ENCODE results near the gene TDRD12. TPM values are rescaled to one million over a fixed set of nuclear protein-coding genes. Genes with fewer than 3 reads are reported as not detected.
A peak's percentile ranks its signal among the peaks of the same experiment; 100 is the strongest.

TDRD12 gene
- polyA plus RNA-seq, 1 donor = 0.28 TPM

DNA sequence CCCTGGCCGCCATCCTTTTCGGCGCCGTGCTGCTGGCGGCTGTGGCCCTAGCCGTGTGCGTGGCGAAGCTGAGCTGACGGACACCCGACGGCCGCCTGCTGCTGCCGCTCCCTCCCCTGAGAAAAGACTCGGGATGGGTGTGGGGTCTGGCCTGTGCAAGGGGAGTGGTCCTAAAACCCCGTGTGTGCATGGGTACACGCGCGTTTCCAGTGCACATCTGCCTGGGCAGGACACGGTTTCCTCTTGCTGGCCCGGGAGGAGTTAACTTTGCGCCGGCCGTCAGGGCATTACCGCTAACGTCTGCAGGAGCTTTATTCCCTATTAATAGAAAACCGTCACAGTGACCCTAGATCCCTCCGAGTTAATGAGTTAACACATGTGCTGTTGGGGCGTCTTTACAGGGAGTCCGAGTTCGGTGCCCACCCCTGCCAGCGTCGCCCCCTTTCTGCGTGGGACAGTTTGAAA is 42.6 kb upstream of the TDRD12 start:
- no CpG with 5 or more reads among the region's 33 CpGs for WGBS (ENCODE audit: insufficient coverage, low lambda C conversion rate)
- Histone ChIP-seq H3K4me1 (ENCODE audit: control insufficient read depth, insufficient read depth, low read length) (peaks cover 9% of the 10 kb centered on the region), H3K27me3 (ENCODE audit: control insufficient read depth, insufficient read depth, low read length) (peaks cover 34% of the 10 kb centered on the region), H3K36me3 (ENCODE audit: control insufficient read depth, insufficient read depth, low read length) (no peaks in the 10 kb centered on the region), H3K27ac (ENCODE audit: low read length) (no peak overlapping the region), H3K9me3 (ENCODE audit: control insufficient read depth, low read depth, low read length) (peaks cover 12% of the 10 kb centered on the region), H3K4me3 (ENCODE audit: low read length) (no peak overlapping the region)
- peak in 1 of 2 donors; percentile 23 for DNase-seq

DNA sequence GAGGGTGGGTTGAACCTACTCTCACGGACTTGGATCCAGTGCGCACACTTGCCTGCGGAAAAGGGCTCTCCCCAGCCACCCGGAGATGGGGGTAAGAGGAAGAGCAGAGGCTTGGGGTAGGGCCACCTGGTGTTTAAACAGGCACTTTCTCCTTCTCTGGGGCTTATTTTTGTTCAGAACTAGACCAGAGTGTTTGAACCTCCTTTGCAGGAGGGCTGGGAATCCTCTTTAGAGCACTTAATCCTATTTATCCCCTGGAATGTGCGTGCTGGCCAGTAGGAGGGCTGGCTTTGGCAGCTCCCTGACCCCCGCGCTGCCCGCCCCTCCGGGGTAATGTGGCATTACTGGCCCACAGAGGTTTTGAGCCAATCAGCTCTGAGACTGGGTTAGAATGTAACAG is 41.9 kb upstream of the TDRD12 start:
- WGBS (ENCODE audit: insufficient coverage, low lambda C conversion rate) = no CpG with 5 or more reads among the region's 9 CpGs
- no peak overlapping the region for H3K4me3 ChIP-seq (ENCODE audit: low read length)
- H3K27ac ChIP-seq (ENCODE audit: low read length) = no peak overlapping the region
- H3K9me3 ChIP-seq (ENCODE audit: control insufficient read depth, low read depth, low read length) = peaks cover 12% of the 10 kb centered on the region
- H3K36me3 ChIP-seq (ENCODE audit: control insufficient read depth, insufficient read depth, low read length) = no peaks in the 10 kb centered on the region
- H3K27me3 ChIP-seq (ENCODE audit: control insufficient read depth, insufficient read depth, low read length) = peaks cover 34% of the 10 kb centered on the region
- H3K4me1 ChIP-seq (ENCODE audit: control insufficient read depth, insufficient read depth, low read length) = peaks cover 9% of the 10 kb centered on the region
- no peak for DNase-seq

DNA sequence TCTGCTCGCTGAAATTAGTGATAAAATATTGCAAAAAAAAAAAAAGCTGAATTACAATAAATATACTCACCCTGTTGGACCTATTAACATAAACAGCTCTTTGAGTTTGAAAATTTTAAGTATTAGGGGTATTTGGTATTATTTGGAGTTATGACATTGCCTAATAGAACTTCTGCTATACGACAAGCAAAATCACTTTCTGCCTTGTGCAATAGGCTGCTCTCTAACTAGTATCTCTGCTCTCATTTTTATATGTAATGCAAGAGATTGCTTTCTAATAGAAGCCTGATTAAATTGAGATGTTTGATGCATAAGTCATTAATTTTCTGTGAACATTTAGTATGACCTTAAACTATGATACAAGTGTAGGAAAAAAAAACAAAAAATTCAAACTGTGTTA is 38.6 kb upstream of the TDRD12 start:
- peaks cover 2% of the 10 kb centered on the region for H3K4me1 ChIP-seq (ENCODE audit: control insufficient read depth, insufficient read depth, low read length)
- peaks cover 7% of the 10 kb centered on the region for H3K9me3 ChIP-seq (ENCODE audit: control insufficient read depth, low read depth, low read length)
- peaks cover 27% of the 10 kb centered on the region for H3K27me3 ChIP-seq (ENCODE audit: control insufficient read depth, insufficient read depth, low read length)
- no peak overlapping the region for H3K27ac ChIP-seq (ENCODE audit: low read length)
- no CpG with 5 or more reads among the region's 2 CpGs for WGBS (ENCODE audit: insufficient coverage, low lambda C conversion rate)
- H3K4me3 ChIP-seq (ENCODE audit: low read length) = no peak overlapping the region
- H3K36me3 ChIP-seq (ENCODE audit: control insufficient read depth, insufficient read depth, low read length) = no peaks in the 10 kb centered on the region
- DNase-seq = no peak

DNA sequence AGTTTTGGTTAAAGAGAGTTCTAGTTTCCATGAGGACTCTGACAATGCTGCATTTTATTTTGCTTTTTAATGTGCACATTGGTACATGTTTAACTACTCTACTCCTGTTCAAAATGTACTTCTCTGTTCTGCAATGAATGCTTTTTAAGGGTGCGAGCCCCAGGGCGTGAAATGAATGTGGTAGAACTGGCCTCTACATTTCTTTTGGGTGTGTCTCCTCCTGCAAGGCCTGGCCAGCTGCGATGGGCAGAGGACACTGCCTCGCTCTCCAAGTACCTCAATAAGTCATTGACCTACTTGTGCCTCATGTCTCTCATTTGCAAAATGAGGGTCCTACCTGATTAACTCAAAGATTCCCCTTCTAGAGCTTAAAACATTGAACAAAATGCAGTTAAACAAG is 37.2 kb upstream of the TDRD12 start:
- Histone ChIP-seq H3K4me3 (ENCODE audit: low read length) (no peak overlapping the region), H3K27ac (ENCODE audit: low read length) (no peak overlapping the region), H3K27me3 (ENCODE audit: control insufficient read depth, insufficient read depth, low read length) (peaks cover 14% of the 10 kb centered on the region), H3K4me1 (ENCODE audit: control insufficient read depth, insufficient read depth, low read length) (no peaks in the 10 kb centered on the region), H3K9me3 (ENCODE audit: control insufficient read depth, low read depth, low read length) (no peaks in the 10 kb centered on the region), H3K36me3 (ENCODE audit: control insufficient read depth, insufficient read depth, low read length) (no peaks in the 10 kb centered on the region)
- DNase-seq = no peak
- no CpG with 5 or more reads among the region's 4 CpGs for WGBS (ENCODE audit: insufficient coverage, low lambda C conversion rate)

DNA sequence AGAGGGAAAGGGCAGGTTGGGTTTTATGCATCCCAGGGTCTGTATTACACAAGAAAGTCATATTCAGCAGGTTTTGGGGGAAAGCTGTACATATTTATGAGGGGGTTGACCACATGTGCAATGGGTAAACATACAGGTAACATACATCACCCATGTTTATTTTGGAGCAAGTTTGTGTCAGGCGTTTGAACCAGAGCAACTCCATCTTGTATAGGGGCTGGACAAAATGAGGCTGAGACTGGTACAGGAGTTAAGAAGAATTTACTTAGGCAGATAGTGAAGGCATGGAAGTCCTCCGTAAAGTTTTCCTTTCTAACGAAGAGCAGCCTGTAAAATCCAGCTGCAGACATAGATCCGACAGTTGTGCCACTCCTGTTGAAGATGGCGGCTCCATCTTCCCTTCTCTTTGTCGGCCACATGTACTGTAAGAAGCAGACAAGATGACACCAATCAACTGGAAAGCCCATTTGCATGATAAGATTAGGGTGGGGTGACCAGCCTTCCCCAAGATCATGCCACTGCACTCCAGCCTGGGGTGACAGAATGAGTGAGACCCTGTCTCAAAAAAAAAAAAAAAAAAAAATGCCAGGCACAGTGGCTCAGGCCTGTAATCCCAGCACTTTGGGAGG is 32.6 kb upstream of the TDRD12 start:
- H3K9me3 ChIP-seq (ENCODE audit: control insufficient read depth, low read depth, low read length) = no peaks in the 10 kb centered on the region
- H3K27ac ChIP-seq (ENCODE audit: low read length) = no peak overlapping the region
- peaks cover 8% of the 10 kb centered on the region for H3K4me1 ChIP-seq (ENCODE audit: control insufficient read depth, insufficient read depth, low read length)
- H3K4me3 ChIP-seq (ENCODE audit: low read length) = no peak overlapping the region
- H3K27me3 ChIP-seq (ENCODE audit: control insufficient read depth, insufficient read depth, low read length) = no peaks in the 10 kb centered on the region
- no CpG with 5 or more reads among the region's 6 CpGs for WGBS (ENCODE audit: insufficient coverage, low lambda C conversion rate)
- H3K36me3 ChIP-seq (ENCODE audit: control insufficient read depth, insufficient read depth, low read length) = no peaks in the 10 kb centered on the region
- no peak for DNase-seq

DNA sequence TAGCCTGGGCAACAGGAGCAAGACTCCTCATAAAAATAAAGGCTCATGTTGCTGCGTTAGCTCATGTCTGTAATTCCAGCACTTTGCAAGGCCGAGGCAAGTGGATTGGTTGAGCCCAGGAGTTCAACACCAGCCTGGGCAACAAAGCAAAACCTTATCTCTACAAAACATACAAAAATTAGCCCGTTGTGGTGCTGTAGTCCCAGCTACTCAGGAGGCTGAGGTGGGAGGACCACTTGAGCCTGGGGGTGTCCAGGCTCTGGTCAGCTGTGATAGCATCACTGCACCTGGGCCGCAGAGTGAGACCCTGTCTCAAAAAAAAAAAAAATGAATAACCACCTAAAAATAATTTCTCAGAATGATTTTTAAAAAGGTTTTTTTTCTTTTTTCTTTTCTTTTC is 31.9 kb upstream of the TDRD12 start:
- H3K27ac ChIP-seq (ENCODE audit: low read length) = no peak overlapping the region
- peaks cover 4% of the 10 kb centered on the region for H3K9me3 ChIP-seq (ENCODE audit: control insufficient read depth, low read depth, low read length)
- peaks cover 8% of the 10 kb centered on the region for H3K4me1 ChIP-seq (ENCODE audit: control insufficient read depth, insufficient read depth, low read length)
- H3K36me3 ChIP-seq (ENCODE audit: control insufficient read depth, insufficient read depth, low read length) = no peaks in the 10 kb centered on the region
- WGBS (ENCODE audit: insufficient coverage, low lambda C conversion rate) = no CpG with 5 or more reads among the region's 4 CpGs
- no peak overlapping the region for H3K4me3 ChIP-seq (ENCODE audit: low read length)
- no peaks in the 10 kb centered on the region for H3K27me3 ChIP-seq (ENCODE audit: control insufficient read depth, insufficient read depth, low read length)
- no peak for DNase-seq

DNA sequence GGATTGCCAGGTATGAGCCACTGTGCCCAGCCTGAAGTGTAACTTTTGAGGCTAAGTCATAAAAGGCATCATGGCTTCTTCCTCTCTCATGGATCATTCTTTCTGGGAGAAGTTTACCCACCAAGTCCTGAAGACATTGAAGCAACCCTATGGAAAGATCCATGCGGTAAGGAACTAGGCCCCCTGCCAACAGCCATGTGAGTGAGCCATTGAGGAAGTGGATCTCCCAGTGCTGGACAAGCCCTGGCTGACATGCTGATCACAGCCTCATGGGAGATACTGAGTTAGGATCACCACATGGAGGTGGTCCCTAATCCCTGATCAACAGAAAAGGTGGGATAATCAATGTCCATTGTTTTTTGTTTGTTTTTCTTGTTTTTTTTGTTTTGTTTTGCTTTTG is 31.3 kb upstream of the TDRD12 start:
- Histone ChIP-seq H3K4me1 (ENCODE audit: control insufficient read depth, insufficient read depth, low read length) (peaks cover 13% of the 10 kb centered on the region), H3K27me3 (ENCODE audit: control insufficient read depth, insufficient read depth, low read length) (no peaks in the 10 kb centered on the region), H3K9me3 (ENCODE audit: control insufficient read depth, low read depth, low read length) (peaks cover 4% of the 10 kb centered on the region), H3K4me3 (ENCODE audit: low read length) (no peak overlapping the region), H3K27ac (ENCODE audit: low read length) (no peak overlapping the region), H3K36me3 (ENCODE audit: control insufficient read depth, insufficient read depth, low read length) (no peaks in the 10 kb centered on the region)
- no CpG with 5 or more reads among the region's 1 CpG for WGBS (ENCODE audit: insufficient coverage, low lambda C conversion rate)
- no peak for DNase-seq

DNA sequence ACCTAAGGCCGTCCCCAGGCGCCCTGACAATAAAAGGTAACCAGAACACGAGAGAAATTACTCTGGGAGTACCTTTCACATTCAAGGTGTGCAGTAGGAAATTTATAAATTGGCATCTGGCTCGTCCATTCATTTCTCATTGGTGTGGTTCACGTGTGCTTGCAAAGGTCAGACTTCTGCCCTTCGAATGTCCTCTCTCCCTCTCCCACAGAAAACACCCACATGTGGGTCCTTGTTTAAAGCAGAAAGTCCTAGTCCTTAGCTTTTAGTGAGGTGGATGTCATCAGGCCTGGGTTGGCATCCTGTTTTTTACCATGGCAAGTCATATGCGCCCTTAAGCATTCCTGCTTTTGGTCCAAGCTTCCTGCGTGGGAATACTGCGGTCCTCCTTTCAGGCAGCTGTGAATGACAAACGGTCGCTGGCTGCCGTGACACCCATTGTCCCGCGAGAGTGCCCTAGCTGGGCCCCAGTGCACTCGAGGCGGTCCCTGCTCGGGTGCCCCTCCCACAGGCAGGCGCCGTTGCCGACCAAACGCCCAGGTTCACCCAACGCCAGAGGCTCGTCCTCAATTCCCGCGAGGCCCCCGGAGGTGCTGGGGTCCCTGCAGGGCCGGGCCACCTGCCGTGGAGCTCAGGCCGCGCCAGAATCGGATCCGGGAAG is 28.1 kb upstream of the TDRD12 start, which contains the start of gene NUDT19:
NUDT19 (plus strand) TSS at position 531 of the 661 bp plus-strand sequence. CDS start 140 bp downstream, outside the sequence.
- DNase-seq = peak; percentile 81 to 93
- Histone ChIP-seq H3K9me3 (ENCODE audit: control insufficient read depth, low read depth, low read length) (peaks cover 4% of the 10 kb centered on the region), H3K36me3 (ENCODE audit: control insufficient read depth, insufficient read depth, low read length) (no peaks in the 10 kb centered on the region), H3K4me3 (ENCODE audit: low read length) (peak within 1 kb of the TSS; percentile 50), H3K27me3 (ENCODE audit: control insufficient read depth, insufficient read depth, low read length) (no peaks in the 10 kb centered on the region), H3K27ac (ENCODE audit: low read length) (peak within 1 kb of the TSS; percentile 60), H3K4me1 (ENCODE audit: control insufficient read depth, insufficient read depth, low read length) (peaks cover 21% of the 10 kb centered on the region)
- WGBS (ENCODE audit: insufficient coverage, low lambda C conversion rate) = no CpG with 5 or more reads among the region's 32 CpGs

DNA sequence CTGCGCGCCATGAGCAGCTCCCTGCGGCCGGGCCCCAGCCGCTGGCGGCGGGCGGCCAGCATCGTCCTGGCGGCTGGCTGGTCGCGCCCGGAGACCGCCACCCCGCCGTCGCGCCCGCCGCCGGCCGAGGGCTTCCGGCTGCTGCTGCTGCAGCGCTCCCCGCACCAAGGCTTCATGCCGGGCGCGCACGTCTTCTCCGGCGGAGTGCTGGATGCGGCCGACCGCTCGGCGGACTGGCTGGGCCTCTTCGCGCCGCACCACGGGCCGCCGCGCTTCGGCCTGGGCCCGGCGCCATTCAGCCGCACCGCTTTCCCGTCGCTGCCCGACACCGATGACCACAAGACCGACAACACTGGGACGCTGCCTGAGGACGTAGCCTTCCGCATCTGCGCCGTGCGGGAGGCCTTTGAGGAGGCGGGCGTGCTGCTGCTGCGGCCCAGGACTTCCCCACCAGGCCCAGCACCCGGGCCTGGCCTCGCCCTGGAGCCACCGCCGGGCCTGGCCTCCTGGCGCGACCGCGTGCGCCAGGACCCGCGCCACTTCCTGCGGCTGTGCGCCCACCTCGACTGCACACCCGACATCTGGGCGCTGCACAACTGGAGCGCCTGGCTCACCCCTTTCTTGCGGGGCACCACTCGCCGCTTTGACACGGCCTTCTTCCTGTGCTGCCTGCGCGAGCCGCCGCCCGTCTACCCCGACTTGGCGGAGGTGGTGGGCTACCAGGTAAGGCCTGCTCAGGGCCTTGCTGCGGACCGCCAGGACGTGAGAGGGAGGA is 27.4 kb upstream of the TDRD12 start:
- H3K9me3 ChIP-seq (ENCODE audit: control insufficient read depth, low read depth, low read length) = peaks cover 4% of the 10 kb centered on the region
- peak overlapping the region; percentile 60 for H3K27ac ChIP-seq (ENCODE audit: low read length)
- DNase-seq = peak; percentile 39 to 79
- no peaks in the 10 kb centered on the region for H3K36me3 ChIP-seq (ENCODE audit: control insufficient read depth, insufficient read depth, low read length)
- H3K4me3 ChIP-seq (ENCODE audit: low read length) = peak overlapping the region; percentile 50
- no CpG with 5 or more reads among the region's 93 CpGs for WGBS (ENCODE audit: insufficient coverage, low lambda C conversion rate)
- H3K4me1 ChIP-seq (ENCODE audit: control insufficient read depth, insufficient read depth, low read length) = peaks cover 22% of the 10 kb centered on the region
- no peaks in the 10 kb centered on the region for H3K27me3 ChIP-seq (ENCODE audit: control insufficient read depth, insufficient read depth, low read length)

DNA sequence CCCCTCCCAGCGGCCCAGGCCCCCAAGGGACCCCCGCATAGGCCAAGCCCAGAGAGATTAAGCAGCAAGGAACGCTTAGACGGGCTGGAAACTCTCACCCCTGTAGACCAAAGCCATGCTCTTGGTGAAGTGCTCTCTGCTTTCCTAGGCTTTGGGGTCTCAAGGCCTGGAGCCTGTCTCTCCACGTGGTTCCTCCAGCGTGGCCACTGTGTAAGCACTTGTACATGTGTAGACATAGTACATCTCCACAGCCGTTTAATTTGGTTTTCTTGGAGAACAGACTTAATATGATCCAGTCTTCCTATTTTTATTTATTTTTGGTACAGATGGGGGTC is 26.9 kb upstream of the TDRD12 start:
- DNase-seq = no peak
- Histone ChIP-seq H3K36me3 (ENCODE audit: control insufficient read depth, insufficient read depth, low read length) (peaks cover 2% of the 10 kb centered on the region), H3K9me3 (ENCODE audit: control insufficient read depth, low read depth, low read length) (peaks cover 4% of the 10 kb centered on the region), H3K27me3 (ENCODE audit: control insufficient read depth, insufficient read depth, low read length) (no peaks in the 10 kb centered on the region), H3K4me3 (ENCODE audit: low read length) (peak overlapping the region; percentile 50), H3K27ac (ENCODE audit: low read length) (peak overlapping the region; percentile 30), H3K4me1 (ENCODE audit: control insufficient read depth, insufficient read depth, low read length) (peaks cover 22% of the 10 kb centered on the region)
- WGBS (ENCODE audit: insufficient coverage, low lambda C conversion rate) = no CpG with 5 or more reads among the region's 7 CpGs
